DMS79 (cell line): Measurements from ENCODE around the gene RPL12.
A peak's percentile ranks its signal among the peaks of the same experiment; 100 is the strongest.

Experiments used
- DNase-seq: peaks from one replicate; lab custom pipeline; 2025; lab: John Stamatoyannopoulos, UW

RPL12 gene

DNA sequence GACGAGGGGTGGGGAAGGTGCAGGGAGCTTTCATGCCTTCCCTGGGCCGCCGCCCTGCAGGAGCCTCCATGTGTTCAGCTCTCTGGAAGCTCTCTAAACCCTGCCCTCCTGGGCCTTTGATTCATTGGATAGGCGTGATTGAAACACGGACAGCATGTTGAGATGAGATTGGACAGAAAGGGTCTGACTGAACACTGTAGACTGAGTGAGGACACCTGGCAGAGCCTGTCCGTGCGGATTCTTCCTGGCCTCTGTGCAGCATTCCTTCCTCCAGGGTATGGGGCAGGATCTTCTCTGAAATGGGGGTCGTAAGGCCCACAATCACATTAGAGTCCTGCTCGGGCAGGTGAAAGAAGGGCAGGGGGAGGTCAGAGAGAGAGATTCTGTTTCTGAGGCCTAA, 12.8 kb downstream of the RPL12 start:
- no peak for DNase-seq

DNA sequence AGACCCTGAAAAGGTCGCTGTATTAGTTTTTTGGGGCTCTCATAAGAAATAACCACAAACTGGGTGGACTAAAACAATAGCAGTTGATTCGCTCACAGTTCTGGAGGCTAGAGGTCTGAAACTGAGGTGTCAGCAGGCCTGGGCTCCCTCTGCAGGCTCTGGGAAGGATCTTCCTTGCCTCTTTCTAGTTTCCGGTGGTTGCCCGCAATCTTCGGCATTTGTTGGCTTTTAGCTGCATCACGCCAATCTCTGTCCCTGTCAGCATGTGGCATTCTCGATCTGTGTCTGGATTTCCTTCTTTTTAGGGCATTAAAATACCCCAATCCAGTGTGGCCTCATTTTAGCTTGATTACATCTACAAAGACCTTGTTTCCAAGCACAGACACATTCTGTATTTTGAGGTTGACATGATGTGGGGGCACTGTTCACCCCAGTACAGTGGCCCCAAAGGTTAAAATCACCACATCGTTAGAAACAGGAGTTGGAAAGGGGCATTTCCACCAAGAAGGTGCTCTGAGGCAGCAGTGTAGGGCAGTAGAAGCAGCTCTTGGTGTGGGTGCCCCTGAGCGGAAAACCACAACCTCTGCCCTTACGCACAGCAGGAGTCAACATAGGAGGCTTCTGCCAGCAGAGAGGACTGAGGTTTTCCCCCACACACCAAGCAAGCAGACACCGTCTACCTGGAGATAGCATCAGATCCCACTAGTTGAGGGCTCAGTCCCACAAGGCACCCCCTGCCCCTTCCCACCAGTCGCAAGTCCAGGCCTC, 13.5 kb downstream of the RPL12 start:
- DNase-seq: no peak

DNA sequence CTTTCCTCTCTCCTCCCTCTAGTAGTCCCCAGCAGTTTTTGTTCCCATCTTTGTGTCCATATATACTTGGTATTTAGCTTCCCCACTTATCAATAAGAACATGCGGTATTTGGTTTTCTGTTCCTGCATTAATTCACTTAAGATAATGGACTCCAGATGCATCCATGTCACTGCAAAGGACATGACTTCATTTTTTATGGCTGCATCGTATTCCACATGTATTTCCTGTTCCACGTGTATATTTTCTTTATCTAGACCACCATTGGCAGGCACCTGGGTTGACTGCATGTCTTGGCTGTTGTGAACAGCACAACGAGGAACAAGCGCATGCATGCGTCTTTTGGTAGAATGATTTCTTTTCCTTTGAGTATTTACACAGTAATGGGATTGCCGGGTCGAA, 20.8 kb downstream of the RPL12 start:
- no peak for DNase-seq

DNA sequence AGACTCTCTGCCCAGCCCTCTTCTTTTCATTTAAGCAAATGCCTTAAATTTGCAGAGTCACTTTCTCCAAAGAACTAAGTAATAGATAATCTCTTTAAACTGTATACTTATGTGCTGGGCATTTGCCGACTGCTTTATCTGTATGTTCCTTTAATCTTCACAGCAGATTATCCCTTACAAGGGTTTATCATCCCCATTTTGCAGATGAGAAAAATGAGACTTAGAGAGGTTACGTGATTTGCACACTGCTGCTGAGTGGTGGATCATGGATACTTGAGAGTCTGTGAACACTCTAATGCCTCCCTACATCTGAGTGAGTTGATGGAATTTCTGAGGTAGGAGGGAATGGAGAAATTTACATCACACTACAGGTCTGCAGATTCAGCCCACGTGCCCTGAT, 22.9 kb downstream of the RPL12 start:
- DNase-seq: no peak

DNA sequence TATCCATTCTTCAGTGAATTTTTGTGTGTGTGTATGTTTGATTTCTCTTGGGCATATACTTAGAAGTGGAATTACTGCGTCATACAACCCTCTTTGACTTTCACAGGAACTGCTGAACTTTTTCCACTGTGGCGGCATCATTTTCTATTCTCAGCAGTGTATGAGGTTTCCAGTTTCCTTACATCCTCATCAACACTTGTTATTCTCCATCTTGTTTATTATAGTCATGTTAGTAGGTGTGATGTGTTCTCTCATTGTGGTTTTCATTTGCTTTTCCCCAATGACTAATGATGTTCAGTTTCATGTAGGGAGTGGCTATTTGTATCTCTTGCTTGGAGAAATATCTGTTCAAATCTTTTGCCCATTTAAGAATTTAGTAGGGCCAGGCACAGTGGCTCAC, 24.4 kb downstream of the RPL12 start:
- no peak for DNase-seq

DNA sequence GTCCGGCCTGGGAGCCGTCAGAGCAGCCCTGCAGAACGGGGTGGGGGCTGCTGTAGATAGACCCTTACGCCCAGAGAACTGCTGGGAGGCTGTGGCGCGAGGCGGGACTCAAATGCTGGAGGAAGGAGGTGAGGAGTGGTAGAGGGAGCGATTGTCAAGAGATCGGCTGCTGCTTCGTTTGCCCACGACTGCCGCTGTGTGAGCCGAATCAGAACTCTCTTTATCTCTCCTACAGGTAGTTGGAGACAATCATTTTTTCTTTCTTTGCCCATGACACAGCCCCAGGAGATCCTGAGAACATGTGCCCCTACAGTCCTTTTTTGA, 26.6 kb downstream of the RPL12 start:
- no peak for DNase-seq

DNA sequence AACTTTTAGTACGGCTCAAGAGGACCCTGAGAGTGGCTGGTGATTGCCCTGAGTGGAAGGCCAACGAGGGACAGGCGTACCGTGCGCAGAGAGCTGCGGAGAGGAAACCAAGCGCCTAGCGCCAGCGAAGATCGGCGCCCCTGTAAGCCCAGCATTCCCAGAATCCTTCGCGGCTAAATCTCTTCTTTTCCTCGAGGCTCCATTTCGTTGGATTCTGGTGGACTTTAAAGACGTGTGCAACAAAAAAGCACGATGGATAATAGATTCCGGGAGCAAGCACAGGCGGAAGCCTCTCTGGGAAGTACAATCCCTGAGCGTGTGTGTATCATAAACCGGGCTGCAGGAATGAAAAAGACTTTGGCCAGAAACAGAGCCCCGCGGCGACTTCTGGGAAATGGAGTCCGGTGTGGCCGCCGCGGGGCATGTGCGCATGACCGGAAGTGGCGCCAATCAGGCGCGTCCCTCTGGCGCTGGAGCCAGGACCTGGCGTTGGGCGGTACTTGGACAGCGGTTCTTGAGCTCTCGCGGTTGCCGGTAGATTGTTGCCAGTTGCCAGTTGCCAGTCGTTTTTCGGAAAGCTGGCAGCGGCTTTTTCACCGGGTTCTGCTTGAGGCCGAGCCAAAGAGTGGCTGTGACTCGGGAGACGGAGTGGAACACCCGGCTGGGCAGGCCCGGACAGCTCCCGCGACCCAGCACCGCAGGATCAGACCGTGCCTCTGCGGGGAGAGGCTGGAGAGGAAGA, 27.1 kb downstream of the RPL12 start, which contains the start of gene ZNF79:
Gene ZNF79 (plus strand): TSS at position 449 of the 742 bp plus-strand sequence. CDS start 406 bp downstream, outside the sequence.
- peak; percentile 90 for DNase-seq

DNA sequence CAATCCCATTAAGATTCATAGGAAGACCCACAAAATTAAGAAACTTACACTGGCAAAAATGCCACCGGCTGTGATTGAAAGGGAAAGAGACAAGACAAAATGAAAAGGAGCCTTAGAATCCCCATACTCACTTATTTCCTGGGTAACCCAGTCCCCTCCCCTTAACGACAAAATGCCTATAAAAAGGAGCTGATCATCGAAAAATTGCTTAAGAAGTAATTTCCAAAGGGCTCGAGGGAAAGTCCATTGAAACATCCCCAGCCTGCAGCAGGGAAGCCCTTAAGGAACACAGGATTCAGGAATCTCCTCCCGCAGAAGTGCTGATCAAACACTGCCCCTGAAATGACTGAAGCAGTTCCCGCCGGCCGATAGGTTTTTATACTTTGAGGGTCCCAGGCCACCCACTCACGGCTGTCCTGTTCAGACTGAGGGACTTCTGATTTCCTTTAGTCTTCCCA, 27.7 kb downstream of the RPL12 start:
- DNase-seq: no peak

DNA sequence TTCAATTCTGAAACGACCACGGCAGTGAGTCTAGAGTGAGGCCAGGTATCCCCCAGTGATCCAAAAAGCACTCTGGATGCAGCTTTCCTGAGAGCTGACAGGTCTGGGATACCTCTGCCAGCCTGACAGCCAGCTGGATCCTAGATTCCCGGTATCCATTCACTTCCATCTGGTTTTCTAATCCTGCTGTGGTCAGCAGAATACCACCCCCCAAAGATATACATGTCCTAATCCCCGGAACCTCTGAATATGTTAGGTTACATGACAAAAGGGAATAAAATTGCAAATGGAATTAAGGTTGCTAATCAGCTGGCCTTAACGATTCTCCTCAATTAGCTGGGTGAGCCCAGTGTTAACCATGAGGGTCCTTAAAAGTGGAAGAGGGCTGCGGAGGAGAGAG, 28.4 kb downstream of the RPL12 start:
- no peak for DNase-seq

DNA sequence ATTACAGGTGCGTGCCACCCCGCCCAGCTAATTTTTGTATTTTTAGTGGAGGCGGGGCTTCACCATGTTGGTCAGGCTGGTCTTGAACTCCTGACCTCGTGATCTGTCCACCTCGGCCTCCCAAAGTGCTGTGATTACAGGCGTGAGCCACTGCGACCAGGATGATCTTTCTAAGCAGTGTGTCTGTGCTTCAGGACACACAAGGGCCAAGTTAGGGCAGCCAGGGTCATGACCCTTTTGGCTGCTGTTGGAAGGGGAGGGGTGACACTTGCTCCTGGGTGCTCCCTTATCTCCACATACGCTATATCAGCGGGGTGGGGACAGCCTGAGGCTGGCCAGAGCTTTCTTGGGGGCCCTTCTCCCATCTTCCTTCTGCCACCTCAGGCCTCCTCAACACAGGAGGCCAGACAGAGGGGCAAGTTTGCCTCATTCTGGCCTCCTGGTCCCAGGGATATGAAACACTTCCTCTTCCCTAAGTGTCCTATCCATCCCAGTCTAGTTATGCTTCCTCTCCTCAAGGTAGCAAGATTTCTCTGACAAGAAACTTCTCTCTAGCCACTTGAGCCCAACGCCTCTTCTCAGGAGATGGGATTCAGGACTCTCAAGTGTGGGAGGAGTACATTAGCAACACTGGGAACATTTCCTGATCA, 28.9 kb downstream of the RPL12 start:
- no peak for DNase-seq

DNA sequence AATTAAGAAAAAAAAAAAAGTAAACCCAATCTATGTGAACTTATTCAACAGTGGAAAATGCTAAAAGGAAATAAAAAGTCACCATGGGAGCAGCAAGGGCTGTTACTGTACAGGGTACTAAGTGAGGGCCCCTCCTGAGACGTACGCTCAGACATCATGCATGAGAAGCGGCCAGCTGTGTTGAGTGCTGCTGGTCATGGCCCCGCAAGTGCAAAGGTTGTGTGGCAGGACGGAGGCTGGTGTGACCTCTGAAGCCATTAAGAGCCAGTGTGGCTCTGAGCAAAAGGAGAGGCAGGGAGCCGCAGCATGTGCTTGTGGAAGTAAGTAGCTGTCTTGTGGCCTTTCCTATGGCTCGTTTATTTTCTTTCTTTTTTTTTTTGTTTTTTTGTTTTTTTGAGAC, 30.1 kb downstream of the RPL12 start:
- DNase-seq: no peak

DNA sequence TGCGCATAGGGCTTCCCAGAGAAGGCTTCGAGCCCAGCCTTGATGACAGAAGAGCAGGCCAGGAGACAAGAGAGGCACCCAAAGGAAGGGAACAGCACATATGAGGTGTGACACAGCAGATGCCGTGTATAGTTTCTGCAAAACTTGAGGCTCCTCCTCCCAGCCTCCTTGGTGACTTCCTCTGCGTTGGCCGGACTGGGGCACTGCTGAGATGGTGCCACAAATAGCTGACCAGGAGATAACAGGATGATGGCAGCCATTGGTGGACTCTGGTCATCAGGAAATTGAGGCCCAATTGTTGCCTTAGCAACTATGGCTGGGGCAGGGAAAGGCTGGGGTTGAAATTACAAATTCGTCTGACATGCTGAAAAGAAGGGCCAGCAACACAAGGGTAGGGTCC, 31.9 kb downstream of the RPL12 start:
- DNase-seq: no peak

DNA sequence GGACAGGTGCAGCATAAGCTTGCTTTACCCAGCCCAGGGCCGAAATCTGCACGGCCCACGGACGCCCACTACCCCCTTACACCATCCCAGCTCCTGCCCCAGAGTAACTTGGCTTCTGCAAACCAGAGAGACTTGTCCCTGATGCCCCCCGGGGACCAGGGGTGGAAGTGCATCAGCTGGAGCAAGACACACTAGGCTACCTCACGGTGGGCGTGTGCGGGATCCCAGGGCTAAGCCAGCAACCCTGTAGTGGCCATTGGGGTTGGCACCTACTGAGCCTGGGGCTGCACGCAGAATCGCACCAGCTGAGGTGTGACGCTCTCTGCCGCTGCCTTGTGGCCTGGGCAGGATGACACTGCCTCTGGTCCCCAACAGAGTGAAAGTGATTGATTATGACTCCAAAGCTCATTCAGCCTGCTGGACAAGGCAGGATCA, 33.2 kb downstream of the RPL12 start:
- DNase-seq: no peak

DNA sequence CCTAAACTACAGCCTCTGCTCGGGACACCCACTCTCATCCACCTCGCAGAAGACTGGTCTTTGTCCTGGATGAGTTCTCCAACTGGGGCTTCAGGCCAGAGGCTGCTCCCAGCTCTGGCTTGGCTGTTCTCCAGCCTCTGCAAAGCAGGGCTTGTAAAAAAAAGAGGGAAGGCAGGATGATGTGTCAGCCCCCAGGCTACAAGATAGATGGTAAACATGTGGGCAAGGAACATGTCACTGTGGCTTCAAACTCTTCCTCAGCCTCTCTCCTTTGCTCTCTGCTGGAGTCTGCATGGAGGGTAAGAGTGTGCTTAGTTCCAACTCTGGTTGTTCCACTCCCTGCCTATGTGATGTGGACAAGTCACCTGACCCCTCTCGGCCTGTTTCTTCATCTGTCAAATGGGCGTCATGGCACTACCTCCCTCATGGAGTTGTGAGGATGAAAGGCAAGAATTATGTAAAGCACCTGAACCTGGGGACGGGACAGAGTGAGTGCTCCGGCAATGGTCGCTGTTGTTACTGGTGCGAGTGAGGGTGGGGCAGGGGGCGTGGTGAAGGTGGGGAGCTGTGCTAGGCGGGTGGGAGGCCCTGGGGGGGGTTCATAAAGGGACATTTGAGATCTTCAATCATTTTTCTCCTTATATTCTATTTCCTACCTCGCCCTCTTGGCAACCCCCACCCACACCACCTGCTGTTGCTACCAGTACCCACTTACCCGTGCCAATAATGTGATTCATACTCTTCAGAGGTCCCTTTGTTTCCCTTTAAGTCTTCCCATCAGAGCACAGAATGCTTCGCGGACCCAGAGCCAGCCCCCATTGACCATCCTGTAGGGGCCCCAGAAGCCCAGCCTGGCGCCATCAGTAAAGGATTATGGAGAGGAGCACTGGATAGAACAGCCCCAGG, 33.8 kb downstream of the RPL12 start:
- DNase-seq: no peak

DNA sequence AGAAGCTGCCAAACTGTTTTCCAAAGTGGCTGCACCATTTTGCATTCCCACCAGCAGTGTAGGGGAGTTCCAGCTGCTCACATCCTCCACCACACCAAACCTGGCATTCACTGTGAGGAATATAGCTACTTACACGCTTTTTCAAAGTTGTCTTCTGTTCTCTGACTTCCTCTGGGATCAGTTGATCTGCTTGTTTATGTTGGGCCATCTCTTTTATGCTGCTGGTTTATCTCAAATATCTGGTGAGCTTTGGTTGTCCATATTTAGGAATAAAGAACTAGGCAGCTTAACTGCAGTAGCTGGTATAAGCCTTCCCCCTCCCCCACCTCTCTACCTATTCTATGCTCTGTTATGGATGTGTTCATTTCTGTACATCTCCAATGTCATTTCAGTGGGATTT, 35.5 kb downstream of the RPL12 start:
- no peak for DNase-seq

DNA sequence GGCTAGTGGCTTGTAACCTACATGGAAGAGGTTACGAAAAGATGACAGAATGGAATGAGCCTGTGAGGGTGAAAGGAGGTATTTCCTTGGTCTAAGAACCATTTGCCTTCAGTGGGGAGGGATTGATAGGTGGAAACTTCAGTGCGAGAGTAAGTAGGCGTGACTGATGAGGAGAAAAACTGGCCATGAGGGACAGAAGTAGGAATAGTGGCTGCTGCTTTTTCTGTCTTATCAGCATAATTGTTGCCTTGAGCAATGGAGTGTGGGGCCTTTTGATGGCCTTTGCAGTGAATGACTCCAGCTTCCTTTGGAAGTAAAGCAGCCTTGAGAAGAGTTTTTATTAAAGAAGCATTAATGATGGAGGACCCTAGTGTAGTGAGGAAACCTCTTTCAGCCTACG, 36.1 kb downstream of the RPL12 start:
- no peak for DNase-seq

DNA sequence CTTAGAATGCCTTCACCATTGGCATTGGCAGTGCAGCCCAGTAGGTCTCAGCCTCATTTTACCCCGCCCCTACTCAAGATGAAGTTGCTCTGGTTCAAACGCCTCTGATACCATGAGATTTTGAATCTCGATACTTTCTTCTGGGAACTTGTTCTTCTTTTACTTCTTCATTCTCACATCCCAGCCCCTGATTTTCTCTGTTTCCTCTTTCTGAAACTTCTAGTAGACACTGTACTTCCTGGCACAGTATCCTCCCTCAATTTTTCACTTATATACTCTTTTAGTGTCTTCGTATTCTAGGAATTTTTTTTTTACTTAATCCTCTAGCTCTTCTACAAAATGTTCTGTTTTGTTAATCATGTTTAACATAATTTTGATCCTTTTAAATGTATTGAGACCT, 40.1 kb downstream of the RPL12 start:
- DNase-seq: no peak

DNA sequence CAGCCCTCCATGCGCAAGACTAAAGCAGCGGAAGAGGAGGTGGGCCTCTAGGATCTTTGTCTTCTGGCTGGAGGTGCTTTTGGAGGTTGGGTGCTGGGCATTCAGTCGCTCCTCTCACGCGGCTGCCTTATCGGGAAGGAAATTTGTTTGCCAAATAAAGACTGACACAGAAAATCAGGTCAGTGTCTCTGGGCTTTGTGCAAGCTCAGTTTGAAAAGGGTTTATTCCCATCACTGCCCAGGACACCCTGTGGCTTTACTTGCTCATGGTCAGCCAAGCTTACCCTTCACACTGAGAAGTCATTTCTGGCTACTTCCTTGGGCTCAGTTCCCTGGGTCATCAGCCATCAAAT, 43.7 kb downstream of the RPL12 start:
- no peak for DNase-seq

DNA sequence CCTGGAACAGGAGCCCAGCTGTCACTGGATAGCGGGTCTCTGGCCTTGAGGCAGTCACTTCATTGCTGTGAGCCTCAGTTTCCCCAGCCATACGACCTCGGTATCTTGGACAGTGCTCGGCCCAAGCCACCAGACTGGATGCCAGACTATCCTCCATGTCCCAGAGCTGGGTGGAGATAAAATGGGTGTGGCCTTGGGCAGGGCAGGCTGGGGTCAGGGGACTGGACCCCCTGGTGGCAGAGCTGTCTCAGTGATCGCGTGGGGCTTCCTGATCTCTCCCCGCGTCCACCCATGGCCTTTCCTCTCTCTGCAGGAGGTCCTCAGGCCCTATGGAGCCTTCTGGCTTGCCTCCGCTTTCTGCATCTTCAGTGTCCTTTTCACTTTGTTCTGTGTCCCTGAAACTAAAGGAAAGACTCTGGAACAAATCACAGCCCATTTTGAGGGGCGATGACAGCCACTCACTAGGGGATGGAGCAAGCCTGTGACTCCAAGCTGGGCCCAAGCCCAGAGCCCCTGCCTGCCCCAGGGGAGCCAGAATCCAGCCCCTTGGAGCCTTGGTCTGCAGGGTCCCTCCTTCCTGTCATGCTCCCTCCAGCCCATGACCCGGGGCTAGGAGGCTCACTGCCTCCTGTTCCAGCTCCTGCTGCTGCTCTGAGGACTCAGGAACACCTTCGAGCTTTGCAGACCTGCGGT, 44.3 kb downstream of the RPL12 start:
- DNase-seq: no peak

DNA sequence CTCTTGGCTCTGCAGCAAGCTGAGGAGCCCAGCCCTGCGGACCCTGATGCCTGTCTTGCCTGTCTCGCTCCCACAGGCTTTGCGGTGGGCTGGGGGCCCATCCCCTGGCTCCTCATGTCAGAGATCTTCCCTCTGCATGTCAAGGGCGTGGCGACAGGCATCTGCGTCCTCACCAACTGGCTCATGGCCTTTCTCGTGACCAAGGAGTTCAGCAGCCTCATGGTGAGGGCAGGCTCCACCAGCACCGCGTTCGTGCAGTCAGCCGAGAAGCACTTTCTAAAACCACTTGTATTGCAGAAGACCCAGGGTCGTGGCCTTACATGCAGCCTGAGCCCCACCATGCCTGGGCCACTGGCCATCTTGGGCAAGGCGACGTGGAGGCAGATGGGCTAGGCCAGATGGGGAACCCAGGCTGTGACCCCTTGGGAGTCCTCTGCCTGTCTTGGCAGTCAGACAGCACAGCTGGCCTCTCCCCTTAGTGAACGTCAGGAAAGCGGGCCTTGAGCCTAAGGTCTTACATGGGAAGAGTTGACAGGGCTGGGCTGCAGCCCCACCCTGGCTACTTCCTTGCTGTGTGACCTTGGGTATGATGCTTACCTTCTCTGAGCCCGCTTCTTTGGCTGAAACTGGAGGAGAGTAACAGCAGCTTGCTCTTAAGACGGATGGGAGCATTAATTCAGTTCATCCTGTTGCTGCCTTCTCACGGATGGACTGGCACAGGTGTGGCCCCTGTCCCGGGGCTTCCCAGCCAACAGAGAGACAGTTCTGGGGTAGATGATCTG, 45.7 kb downstream of the RPL12 start:
- DNase-seq: no peak

DNA sequence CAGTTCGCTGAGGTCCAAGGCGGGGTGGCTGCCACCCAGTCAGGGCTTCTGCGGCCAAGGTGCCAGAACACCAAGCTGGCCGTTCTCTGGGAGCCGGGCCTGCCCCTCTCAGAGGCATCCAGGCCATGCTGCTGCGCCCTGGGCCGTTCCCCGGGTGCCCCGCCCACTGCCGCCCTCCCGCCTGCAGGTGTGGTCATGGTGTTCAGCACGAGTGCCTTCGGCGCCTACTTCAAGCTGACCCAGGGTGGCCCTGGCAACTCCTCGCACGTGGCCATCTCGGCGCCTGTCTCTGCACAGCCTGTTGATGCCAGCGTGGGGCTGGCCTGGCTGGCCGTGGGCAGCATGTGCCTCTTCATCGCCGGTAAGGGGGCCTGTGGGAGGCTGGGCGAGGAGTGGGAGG, 46.6 kb downstream of the RPL12 start:
- DNase-seq: no peak
